KG1 (cell line): ENCODE measurements around the gene RNF11.

Source experiments
- DNase-seq: peaks from one replicate; lab custom pipeline; 2025; lab: John Stamatoyannopoulos, UW

Gene RNF11

DNA sequence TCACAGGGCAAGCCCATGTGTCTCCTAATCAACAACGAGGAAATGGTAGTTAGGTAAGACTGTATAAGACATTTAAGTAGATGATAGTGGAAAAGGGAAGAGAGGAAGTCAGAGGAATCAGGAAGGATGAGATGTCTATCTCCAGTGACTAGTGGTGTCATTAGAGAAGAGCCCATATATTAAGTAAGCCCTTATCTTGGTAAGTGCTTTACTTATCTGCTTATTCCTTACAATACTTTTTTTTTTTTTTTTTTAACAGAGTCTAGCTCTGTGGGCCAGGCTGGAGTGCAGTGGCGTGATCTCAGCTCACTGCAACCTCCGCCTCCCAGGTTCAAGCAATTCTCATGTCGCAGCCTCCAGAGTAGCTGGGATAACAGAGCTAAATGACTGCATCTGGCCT is 29.5 kb downstream of the RNF11 start:
- no peak for DNase-seq

DNA sequence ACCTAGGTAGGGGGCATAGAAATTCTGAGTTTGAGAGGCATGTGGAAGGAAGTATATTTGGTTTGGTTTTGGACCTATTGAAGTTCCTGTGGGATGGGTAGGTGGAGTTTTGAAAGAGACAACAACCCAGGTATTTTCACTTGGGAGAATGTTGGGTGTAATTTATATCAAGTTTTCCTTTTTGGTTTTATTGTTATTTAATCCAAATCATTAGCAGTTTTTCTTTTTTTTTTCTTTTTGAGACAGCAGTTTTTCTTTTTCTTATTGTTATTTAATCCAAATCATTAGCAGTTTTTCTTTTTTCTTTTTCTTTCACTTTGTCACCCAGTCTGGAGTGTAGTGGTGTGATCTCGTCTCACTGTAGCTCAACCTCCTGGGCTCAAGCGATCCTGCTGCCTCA is 30.1 kb downstream of the RNF11 start:
- no peak for DNase-seq

DNA sequence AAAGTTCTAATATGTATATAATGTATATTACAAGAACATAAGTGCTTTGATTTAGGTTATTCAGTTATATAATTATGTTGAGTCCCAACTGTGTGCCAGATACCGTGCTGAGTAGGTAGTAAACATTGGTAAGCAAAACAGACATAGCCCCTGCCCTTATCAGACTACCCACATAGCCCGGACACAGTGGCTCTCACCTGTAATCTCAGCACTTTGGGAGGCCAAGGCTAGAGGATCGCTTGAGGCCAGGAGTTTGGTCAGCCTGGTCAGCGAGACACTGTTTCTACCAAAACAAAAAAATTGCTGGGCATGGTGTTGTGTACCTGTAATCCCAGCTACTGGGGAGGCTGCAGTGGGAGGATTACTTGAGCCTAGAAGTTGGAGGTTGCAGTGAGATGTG is 30.7 kb downstream of the RNF11 start:
- no peak for DNase-seq

DNA sequence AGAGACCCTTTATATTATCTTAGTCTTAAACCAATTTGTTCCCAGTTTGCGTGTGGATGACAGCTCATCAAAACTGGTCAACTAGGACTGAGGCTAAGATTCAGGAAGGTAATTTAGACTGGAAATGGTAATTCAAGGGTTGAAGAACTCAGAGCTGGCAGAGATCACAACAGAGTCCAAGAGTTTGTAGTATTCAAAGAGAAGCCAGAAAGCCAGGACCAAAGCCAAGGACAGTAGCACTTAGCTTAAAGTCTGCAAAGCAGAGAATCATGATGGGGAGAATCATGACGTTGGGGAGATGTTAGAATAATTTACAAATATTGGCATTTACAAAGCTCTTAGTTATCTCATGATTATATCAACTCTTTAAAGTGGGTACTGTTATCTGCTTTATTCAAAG is 32.6 kb downstream of the RNF11 start:
- no peak for DNase-seq

DNA sequence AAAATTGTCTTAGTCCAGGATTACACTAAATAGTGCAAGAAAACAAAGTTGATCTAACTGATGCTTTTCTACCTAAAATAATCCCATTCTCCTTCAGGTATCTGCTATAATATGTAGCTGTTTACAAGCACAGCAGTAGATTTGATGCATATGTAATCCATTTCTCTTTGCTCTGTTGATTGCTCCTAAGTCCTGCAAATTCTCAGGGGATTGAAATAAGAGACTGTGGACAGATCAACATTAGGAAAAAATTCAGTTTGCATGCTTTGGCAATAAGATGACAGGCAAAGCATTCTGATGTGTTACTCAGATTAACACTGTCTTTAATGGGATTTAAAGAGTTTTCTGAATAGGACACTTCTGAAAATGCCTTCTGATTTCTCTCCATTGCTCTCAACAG is 34.7 kb downstream of the RNF11 start:
- DNase-seq = no peak

DNA sequence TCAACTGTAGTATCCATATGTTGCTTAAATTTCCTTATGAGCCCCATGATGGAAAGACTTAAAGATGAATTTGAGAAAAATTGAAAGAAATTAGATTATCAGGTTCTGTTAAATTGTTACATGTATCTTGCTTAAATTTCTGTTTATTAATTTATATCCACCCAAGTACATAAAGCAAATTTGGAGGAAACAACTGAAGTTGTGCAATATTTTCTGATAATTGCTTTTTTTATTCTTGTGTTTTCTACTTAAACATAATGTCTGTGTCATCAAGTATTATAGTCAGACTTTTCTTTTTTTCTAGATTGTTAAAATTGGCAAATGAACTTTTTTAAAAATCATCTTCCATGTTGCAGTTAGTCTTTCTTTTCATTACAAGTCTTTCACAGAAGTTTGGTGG is 36.8 kb downstream of the RNF11 start:
- DNase-seq = no peak

DNA sequence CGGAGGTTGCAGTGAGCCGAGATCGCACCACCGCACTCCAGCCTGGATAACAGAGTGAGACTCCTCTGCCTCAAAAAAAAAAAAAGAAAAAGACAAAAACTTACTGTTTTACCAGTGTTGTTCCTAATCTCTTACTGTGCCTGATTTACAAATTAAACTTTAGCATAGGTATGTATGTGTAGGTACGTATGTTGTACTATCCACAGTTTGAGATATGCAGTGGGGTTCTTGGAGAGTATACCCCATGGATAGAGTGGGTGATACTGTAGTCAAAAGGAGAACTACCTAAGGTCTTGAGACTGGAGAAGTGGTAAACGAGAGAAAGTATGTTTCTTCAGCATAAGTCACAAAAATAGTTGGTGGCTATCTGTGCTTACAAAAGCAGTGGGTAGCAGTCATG is 38.6 kb downstream of the RNF11 start:
- DNase-seq = no peak

DNA sequence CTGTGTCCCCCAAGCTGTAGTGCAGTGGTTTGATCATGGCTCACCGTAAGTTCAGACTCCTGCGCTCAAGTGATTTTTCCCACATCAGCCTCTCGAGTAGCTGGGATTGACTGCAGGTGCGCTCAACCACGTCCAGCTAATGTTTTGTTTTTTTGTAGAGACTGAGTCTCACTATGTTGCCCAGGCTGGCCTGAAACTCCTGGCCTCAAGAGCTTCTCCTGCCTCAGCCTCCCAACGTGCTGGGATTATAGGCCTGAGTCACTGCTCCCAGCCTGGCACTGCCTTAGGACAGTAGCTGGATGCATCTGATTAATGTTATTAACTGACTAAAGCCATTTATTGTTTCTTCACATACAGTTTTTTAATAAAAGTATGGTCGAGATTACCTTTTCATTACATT is 40.2 kb downstream of the RNF11 start:
- DNase-seq = no peak

DNA sequence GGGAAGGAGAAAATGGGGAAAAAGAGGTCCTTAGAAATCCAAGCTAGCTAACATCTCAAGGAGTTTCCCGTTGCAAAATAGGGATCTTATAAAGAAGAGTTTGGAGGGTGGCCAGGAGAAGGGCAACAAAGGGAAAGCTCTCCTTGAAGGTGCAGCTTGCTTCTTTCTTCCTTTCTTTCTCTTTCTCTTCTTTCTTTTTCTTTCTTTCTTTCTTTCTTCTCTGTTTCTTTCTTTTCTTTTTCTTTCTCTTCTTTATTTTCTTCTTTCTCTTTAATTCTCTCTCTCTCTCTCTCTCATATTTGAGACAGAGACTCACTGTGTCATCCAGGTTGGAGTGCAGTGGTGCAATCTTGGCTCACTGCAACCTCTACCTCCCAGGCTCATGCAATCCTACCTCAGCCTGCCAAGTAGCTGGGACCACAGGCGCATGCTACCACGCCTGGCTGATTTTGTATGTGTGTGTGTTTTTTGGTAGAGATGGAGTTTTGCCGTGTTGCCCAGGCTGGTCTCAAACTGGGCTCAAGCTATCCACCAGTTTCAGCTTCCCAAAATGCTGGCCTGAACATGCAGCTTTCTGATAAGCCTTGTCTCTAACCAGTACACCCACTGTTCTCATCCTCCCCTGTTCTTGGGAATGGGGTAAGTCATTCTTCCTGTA is 44.4 kb downstream of the RNF11 start:
- DNase-seq = no peak

DNA sequence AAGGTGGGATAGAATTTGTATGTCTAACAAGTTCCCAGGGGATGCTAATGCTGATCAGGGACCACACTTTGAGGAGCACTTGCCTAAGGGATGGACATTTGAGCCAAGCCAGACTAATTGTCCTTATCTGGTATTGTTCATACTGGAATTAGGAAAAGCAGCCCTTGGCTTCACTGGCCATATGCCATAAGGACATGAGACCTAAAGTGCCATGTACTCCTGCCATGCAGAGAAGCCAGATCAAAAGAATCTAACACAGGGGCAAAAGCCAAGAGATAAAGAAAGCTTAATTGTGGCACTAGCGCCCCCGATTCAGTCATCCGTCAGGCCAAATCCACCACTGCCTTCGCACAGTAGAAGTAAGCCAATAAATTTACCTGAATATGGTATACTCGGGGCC is 45.7 kb downstream of the RNF11 start:
- DNase-seq = no peak

DNA sequence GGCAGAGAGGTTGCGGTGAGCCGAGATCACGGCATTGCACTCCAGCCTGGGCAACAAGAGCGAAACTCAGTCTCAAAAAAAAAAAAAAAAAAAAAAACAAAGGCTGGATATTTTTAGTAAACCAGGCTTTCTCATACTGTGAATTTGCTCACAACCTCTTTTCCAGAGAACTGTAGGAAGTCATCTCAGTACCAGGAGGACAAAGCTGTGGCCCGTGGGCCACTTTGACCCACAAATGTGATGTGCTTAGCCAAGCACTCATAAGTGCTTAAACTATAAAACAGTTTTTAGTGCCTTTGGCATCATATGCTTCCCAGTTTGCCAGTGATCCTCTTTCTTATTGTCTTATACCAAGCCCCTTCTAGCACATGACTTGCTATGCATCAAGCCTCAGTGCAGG is 46.5 kb downstream of the RNF11 start:
- DNase-seq = no peak

DNA sequence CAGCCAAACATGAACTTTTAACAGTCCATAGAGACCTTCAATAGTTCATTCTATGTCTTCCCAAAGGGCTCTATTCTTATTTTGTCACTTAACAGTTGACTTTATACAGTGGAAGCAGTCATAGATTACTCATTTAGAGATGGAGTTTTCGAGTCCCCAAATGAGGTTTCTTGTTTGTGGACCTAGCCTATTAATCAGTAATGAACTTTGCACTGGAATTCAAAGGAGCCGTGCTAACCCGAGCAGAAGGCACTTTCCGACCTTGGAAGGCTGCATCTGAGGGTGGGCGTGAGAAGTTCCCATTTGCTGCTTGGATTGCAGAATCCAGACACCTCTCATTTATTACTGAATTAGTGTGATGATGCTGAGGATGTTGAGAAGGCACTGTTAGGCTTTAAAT is 47.9 kb downstream of the RNF11 start:
- DNase-seq = no peak

DNA sequence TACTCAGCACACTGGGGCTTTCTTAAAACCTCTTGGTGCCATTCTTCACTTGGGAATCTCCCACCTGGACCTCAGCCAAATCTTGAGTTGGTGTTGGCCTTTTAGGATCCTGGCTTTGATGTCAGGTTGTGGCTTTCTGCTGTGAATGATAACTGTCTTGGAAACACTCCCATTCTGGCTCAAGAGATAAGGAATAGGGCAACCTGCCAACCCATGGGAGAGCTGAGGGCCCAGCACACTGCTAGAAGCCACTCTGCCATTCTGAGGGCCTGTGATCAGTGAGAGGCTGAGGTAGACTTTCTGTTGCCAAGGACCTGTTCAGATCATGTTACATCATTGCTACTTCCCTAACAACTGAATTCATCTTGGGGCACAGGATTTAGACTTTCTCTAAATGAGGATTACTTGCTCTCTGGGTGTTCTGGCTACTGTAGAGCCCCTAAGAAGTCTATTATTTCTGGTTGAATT is 48.4 kb downstream of the RNF11 start:
- DNase-seq = no peak

DNA sequence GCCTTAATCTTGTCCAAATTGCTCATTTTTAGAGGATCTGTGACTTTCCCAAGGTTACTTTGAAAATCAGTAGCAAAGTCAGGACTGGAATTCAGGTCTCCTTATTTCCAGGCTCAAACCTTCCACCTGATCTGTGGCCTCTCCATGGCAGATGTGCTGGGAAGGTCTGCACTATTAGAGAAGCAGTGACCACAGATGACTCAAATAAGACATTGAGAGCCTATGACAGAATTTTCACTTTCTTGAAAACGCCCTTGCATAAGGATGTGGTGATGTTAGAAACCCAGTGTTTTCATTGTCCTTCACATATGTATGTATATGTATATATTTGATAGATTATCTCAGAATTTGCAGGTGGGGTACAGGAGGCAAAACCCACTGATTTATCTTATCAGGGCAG is 49.0 kb downstream of the RNF11 start:
- DNase-seq = no peak

DNA sequence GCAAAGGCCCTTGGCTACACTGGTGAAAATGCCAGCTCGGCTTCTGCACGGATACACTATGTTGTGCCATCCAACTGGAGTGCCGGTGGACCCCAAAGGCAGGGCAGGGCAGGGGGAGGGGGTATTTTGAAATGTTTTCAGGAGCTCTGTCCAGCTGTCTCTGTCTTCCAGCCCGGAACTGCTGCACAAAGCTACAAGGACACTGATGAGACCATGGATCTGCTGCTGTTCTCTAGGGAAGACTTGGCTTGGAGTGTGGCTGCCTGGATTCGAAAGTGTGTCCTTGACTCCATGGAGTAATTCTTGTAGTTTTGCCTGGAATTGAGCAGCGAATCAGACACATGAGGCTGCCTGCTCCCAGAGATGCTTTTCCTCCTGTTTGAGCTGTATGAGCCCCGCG is 51.9 kb downstream of the RNF11 start:
- DNase-seq = no peak

DNA sequence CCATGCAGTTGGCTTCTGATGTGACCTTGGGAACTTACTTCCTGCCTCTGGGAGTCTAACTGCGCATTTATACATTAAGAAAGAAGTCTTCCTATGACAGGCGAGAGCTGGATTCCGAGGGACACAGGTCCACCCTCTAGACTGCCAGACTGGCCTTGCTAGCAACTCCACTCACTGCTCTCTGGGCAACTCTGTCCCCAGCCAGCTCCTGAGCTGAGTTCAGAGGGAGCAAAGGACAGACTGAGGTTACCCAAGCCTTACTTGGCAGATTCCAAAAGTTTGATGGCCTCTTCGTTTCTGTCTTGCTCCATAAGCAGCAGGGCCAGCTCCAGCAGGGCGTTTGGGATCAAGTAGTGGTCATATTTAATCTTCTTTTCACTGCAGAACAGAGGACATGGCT is 52.5 kb downstream of the RNF11 start:
- no peak for DNase-seq

DNA sequence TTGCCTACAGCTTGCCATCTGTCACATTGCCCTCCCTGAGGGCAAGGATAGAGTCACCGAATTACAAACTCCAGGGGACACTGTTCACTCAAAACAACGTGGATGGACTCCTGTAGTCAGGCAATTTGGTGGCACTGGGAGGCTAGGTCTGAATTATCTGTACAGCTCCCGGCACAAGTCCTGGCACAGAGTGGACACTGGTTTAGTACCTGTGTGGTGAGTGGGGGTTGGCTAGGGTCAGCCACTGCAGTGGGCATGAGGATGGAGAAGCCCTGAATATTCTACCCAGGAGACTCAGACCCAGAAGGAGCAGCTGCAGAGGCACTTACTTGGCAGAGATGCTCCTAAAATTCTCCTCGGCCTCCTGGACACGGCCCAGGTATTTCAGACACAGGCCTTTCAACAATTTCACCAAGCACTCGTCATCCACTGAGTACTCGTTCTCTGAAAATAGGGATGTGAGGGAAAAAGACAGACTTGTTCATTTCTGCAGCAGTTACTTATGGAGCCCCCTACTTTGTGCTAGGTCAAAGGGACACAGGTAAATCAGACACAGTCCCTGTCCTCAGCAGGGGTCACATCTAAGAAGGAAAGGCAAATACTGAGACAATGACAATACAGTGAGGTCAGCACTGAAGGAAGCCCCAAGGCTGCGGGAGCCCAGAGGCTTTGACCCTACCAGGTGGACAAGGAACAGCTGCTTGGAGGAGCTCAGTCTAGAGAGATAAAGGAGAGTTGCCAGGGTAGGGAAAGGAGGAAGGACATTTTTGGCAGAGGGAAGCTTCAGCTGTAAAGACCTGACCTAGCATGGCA is 53.8 kb downstream of the RNF11 start:
- DNase-seq = no peak

DNA sequence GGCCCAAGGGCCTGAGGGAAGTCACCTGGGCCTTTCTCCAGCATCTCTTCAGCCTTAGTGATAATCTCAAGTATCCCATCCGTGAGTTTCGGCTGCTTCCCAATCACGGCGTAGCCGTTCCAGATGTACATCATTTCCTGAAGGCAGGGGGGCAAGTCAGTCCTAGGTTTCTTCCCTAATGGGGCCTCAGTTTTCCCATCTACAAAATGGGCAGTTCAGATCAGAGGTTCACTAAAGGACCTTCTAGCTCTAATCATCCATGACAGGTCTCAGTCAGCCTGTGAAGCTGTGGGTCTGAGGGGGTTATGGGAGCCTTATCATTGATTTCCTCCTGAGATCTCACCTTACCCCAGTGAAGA is 54.4 kb downstream of the RNF11 start:
- no peak for DNase-seq

DNA sequence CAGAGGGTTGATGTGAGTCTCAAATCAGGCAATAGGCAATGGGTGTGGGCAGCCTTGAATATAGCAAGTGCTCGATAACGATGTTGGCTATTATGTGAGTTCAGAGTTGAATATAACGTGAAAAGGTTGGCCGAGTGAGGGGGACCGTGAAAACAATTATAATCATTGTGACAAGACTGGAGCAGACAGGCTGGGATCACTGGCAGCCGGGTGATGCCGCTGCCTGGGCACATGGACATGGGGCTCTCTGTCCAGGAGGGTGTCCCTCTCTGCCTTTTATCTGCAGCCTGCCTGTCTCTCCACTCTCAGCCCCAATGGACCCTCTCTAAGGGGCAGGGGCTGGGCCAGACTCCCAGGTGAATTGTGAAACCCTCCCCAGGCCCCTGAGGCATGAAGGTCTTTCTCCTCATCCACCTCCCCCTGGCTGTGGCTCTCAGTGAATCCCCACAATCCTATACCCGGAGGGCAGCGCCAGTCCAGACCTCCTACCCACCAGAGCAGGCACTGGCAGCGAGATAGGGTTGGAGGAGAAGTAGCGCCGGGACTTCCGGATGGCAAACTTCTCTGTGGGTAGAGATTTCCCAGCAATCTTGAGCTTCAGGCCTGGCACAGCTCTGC is 57.9 kb downstream of the RNF11 start:
- no peak for DNase-seq

DNA sequence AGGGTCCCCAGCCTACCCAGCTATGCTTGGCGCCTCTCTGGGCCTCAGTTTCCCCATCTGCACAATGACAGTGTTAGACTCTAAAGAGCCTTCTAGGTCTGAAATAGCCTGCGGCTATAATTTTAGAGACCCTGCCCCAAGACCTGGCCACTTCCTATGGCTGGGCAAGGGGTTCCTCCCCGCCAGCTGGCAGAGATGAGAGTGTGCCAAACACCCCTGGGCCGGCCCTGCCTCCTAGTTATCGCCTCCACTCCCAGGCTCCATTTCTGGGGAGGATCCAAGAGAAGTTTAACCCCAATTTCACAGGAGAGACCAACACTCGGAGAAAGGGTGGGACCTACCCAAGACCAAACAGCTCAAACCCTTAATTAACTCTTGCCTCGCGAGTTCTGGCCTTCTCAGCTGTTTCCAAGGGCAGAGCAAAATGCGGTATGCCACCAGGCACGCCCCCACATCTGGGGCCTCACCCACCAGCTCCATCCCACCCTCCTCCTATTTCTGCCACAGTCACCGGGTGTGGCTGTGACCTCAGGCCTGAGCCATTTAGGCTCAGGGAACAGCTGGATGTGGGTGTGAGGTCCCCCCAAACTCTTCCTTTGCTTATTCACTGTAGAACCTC is 58.6 kb downstream of the RNF11 start:
- DNase-seq = no peak

DNA sequence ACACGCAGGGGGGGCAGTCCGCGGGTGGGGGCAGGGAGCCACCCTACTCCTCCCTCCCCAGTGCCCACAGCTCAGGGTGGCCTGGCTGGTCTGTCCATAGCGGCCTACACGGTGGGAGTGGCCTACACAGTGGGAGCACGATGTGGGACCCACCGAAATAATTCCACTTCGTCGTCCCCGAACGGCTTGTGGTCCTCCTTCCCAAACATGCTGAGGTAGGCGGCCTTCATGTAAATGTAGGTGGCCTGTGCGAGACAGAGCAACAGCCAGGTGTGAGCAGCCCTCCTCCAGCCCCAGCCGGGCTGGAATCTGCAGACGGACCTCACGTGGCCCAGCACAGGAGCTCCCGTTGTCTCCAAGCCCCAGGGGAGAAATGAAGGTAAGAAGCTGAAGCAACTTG is 59.9 kb downstream of the RNF11 start:
- no peak for DNase-seq

DNA sequence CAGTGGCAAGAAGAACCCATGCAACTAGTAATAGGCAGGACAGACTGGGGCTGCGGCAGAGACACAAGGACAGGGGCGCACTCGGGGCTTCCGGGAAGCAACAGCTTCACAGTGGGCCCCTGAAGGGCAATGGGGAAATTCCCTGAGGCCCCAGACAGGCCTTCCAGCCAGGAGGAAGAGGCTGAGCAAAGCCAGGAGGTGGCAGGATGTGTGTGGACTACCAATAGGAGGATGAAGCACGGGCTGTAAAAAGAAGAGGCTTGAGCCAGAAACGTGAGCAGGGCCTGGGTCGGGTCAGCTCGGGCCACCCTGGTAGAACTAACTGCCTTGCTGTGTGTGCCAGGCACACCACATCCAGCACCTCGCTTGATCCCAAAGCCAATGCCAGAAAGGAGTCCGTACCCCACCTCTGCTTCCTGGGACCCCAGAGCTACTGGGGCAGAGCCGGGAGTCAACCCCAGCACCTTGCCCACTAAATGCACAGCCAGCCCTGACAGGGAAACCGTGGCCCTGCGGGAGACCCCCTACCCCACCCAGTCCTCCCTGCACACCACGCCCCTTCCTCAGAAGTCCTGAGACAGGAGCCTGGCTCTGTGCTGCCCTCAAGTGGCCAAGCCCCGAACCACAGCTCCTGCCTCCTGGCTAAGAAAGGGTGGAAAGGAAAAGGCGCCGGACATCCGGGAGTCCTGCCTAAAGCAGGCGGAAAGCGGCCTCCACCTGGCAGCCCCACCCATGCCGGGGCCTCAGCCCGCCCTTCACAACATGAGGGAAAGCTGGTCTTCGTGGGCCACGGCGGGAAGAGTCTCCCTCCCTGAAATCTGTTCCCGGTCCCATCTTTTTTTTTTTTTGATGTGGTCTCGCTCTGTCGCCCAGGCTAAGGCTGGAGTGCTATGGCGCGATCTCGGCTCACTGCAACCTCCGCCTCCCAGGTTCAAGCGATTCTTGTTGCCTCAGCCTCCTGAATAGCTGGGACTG is 60.6 kb downstream of the RNF11 start:
- peak; percentile 4 for DNase-seq
